COLO829 (cell line): ENCODE data around the gene KIDINS220.
A peak's percentile ranks its signal among the peaks of the same experiment; 100 is the strongest.

ENCODE experiments used
- DNase-seq: peaks from one replicate; pipeline ENCODE4 v3.0.0; 2012; ENCODE audit warnings: low spot score

The KIDINS220 gene

GRCh38 chr2:8697190-8697589, 140.2 kb downstream of the KIDINS220 start:
- no peak for DNase-seq

DNA sequence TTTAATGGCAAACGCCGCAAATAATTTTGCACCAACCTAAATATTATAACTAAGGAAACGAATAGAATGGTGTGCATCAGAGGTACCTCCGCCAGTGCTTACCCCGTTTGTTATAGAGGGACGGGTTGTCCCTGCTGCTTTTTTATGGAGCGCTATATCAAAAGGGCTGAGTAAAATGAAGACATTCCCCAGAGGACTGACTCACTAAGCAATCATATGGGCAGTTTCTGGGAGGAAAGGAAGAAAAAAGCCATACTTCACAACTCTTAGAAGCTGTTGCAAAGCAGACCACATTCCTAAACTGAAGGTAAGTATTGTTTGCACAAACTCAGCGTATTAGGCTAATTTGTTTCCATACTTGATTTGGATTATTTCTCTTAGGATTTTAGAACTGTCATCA, 142.7 kb downstream of the KIDINS220 start:
- DNase-seq, result peak; percentile 54

GRCh38 chr2:8693157-8693821, 144.1 kb downstream of the KIDINS220 start:
- DNase-seq, result no peak

DNA sequence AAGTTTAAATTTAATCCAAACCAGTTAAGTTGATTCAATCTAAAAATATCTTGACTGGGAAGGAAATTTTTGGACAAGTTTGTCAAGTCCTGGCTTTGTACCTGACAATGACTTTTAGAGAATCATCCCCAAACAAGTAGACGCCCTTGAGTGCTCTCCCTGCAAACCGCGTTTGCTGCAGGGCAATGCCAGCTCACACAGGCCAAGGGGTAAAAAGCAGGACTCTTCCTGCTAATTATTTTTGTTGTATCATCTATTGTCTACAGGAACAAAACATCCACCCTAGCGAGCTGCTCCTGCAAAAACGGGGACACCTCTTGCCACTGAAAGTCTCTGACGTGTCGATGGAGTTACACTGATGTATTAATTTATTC, 144.6 kb downstream of the KIDINS220 start:
- DNase-seq, result no peak

GRCh38 chr2:8691859-8692437, 145.5 kb downstream of the KIDINS220 start:
- DNase-seq, result no peak

DNA sequence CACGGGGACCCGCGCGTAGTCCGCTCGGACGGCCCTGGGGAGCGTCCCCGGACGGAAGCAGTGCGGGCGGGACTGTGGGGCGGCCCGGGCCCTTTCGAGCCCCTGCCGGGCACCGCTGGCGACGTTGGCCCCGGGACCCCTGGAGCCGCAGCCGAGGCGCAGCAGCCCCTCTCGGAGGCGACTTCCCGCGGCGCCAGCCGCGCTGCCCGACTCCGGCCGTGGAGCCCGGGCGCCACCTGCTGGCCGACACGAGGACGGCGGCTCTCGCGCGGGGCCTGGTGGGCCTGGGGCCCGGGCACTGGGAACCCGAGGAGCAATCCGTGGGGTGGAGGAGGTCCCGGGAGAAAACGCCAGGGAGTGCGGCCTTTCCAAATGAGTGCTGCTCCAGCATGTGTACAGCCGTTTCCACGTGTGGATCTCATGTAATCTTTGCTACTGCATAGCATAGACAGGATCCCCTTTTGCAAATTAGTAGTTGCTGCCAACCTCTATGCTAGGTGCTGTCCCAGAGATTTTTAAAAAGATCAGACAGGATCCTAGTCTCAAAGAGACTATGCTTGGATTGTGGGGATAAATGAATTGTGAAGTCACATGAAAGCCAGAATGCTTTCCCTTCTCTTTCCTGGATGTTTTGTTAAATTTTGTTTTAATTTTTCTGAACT, 151.6 kb downstream of the KIDINS220 start:
- peak; percentile 45 for DNase-seq

GRCh38 chr2:8684878-8685696, 152.3 kb downstream of the KIDINS220 start:
- DNase-seq, result no peak

DNA sequence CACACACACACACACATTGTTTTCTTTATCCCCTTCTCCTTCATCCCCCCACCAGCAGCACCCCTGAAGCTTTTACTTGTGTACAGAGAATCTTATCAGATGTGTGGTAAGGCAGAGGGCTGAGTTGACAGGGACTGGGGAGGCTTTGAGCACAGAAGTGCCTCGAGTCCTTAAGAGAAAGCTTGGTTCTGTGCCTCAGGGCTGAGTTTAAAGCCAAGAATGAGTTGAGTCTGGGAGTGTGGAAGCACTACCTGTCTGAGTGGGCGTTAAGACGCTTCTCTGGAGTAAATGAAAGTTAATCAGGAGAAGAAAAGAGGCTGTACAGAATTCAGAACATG, 152.9 kb downstream of the KIDINS220 start:
- DNase-seq, result no peak

GRCh38 chr2:8682719-8683667, 154.4 kb downstream of the KIDINS220 start:
- no peak for DNase-seq

DNA sequence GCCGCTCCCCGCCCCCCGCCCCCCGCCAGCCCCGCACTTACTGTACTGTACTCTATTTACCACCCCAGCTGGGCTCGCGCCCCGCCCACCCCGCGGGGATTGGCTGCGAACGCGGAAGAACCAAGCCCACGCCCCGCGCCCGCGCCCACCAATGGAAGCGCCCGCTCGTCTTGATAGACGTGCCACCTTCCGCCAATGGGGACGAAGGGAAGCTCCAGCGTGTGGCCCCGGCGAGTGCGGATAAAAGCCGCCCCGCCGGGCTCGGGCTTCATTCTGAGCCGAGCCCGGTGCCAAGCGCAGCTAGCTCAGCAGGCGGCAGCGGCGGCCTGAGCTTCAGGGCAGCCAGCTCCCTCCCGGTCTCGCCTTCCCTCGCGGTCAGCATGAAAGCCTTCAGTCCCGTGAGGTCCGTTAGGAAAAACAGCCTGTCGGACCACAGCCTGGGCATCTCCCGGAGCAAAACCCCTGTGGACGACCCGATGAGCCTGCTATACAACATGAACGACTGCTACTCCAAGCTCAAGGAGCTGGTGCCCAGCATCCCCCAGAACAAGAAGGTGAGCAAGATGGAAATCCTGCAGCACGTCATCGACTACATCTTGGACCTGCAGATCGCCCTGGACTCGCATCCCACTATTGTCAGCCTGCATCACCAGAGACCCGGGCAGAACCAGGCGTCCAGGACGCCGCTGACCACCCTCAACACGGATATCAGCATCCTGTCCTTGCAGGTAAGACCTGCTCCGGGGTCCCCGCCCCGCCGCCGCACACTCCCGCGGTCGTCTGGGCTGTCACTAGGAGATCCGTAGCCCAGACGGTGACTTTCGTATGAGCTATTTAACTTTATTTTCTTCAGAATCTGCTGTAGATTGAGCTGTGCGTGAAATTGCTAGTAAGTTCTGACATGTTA, 155.4 kb downstream of the KIDINS220 start, which contains the start of gene ID2:
TSS of gene ID2 (plus strand) at position 271 of the 907 bp plus-strand sequence. CDS start at position 381, 110 bp downstream.
- peak; percentile 97 for DNase-seq

DNA sequence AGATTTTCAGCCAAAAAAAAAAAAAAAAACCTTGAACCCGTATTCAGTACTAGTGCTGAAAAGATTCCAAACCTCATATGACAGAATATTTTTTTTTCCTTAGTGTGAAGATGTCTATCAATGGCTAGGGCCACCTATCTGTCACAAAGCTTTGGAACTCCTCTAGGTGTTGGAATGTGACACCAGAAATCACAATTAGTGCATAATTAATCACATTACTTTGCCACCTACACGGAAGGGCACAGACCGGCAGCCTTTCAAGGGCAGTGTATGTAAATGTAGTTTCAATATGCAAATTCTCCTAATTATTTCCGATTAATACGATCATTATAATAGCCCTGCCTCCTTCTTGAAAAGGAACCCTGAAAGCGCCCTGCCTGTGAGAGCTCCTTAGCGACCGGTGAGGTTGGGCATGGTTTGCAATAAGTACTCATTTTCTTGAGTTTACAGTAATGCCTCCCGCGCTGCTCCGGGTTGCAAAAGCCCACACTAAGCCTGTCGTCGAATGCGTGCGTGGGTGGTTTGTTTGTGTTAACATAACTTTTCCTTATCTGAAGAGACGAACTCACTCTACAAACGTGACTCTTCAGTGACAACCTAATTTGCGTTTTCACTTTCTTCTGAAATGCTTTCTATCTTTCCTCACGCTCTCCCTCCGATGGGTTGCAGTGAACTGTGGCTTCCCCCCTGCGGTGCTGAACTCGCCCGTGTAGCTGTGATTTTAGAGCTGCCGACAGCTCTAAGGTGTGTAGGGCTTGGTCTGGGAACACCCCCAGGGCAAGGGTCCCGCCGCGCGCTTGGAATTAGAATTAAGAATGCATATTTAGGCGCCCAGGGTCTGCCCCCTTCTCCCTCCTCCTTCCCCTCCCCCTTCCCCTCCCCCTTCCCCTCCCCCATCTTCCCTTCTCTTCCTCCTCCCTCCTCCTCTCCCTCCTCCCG, 156.3 kb downstream of the KIDINS220 start:
- peak; percentile 48 for DNase-seq

- DNase-seq, result no peak
Measured at GRCh38 chr2:8679827-8680731, 157.3 kb downstream of the KIDINS220 start.

GRCh38 chr2:8679567-8679826, 157.9 kb downstream of the KIDINS220 start:
- DNase-seq, result no peak
